Measurements from ENCODE around the gene LRRC53.

The LRRC53 gene

GRCh38 chr1:74512170-74512915 lies at the start of gene LRRC53:
Gene LRRC53 (minus strand): TSS chr1:74512611. CDS start chr1:74483349, 29,262 bp downstream.
- DNase-seq (ENCODE audit: low spot score), result no peak

- DNase-seq (ENCODE audit: low spot score), result no peak
Observed at GRCh38 chr1:74549932-74550331, 37.5 kb upstream of the LRRC53 start.

- no peak for DNase-seq (ENCODE audit: low spot score)
Observed at GRCh38 chr1:74548961-74549750, 36.7 kb upstream of the LRRC53 start.

- no peak for DNase-seq (ENCODE audit: low spot score)
Observed at GRCh38 chr1:74545821-74546220, 33.4 kb upstream of the LRRC53 start.

GRCh38 chr1:74534241-74534640 lies 21.8 kb upstream of the LRRC53 start:
- no peak for DNase-seq (ENCODE audit: low spot score)

- DNase-seq (ENCODE audit: low spot score), result no peak
Observed at GRCh38 chr1:74531796-74532195, 19.4 kb upstream of the LRRC53 start.

- no peak for DNase-seq (ENCODE audit: low spot score)
Observed at GRCh38 chr1:74530892-74531291, 18.5 kb upstream of the LRRC53 start.

GRCh38 chr1:74528123-74528522 lies 15.7 kb upstream of the LRRC53 start:
- DNase-seq (ENCODE audit: low spot score), result no peak

- DNase-seq (ENCODE audit: low spot score), result no peak
Observed at GRCh38 chr1:74526708-74527107, 14.3 kb upstream of the LRRC53 start.

- no peak for DNase-seq (ENCODE audit: low spot score)
Observed at GRCh38 chr1:74523873-74524480, 11.6 kb upstream of the LRRC53 start.

GRCh38 chr1:74522148-74522547 lies 9.7 kb upstream of the LRRC53 start:
- DNase-seq (ENCODE audit: low spot score), result no peak

- DNase-seq (ENCODE audit: low spot score), result no peak
Observed at GRCh38 chr1:74517599-74518051, 5.2 kb upstream of the LRRC53 start.

- no peak for DNase-seq (ENCODE audit: low spot score)
Observed at GRCh38 chr1:74513411-74514300, 1.2 kb upstream of the LRRC53 start.

- no peak for DNase-seq (ENCODE audit: low spot score)
Observed at GRCh38 chr1:74508449-74508848, 4.0 kb downstream of the LRRC53 start.

- no peak for DNase-seq (ENCODE audit: low spot score)
Observed at GRCh38 chr1:74505928-74506710, 6.3 kb downstream of the LRRC53 start.

- no peak for DNase-seq (ENCODE audit: low spot score)
Observed at GRCh38 chr1:74504933-74505512, 7.4 kb downstream of the LRRC53 start.

GRCh38 chr1:74504125-74504932 lies 8.1 kb downstream of the LRRC53 start:
- peak; percentile 13 for DNase-seq (ENCODE audit: low spot score)

- no peak for DNase-seq (ENCODE audit: low spot score)
Observed at GRCh38 chr1:74502858-74503257, 9.6 kb downstream of the LRRC53 start.

GRCh38 chr1:74502432-74502831 lies 10.0 kb downstream of the LRRC53 start:
- DNase-seq (ENCODE audit: low spot score), result no peak

GRCh38 chr1:74498901-74499300 lies 13.5 kb downstream of the LRRC53 start:
- DNase-seq (ENCODE audit: low spot score), result no peak
